Neuronal stem cell (in vitro differentiated cells): ENCODE measurements around the gene CLCC1.

Experiments used
- DNase-seq: peaks from one replicate; pipeline ENCODE4 v3.0.0-alpha.2; 2013; ENCODE audit warnings: low spot score
- H2AFZ ChIP-seq: one replicate; pipeline ENCODE4 v1.6.1; 2013; ENCODE audit warnings: mild to moderate bottlenecking, low read length, inconsistent platforms
- H2AK5ac ChIP-seq: 2 replicates; pipeline ENCODE4 v1.6.1; 2013; ENCODE audit warnings: low read depth, mild to moderate bottlenecking, inconsistent platforms, low read length, moderate library complexity, mixed read lengths
- H2BK120ac ChIP-seq: 2 replicates; pipeline ENCODE4 v1.6.1; 2013; ENCODE audit warnings: low read depth, mild to moderate bottlenecking, inconsistent platforms, low read length, moderate library complexity, mixed read lengths
- H2BK12ac ChIP-seq: one replicate; pipeline ENCODE4 v1.6.1; 2013; ENCODE audit warnings: low read length, inconsistent platforms
- H2BK15ac ChIP-seq: 2 replicates; pipeline ENCODE4 v1.6.1; 2013; ENCODE audit warnings: mild to moderate bottlenecking, low read length, inconsistent platforms, mixed read lengths
- H2BK5ac ChIP-seq: one replicate; pipeline ENCODE4 v1.6.1; 2013; ENCODE audit warnings: inconsistent platforms, mild to moderate bottlenecking, low read length, moderate library complexity
- H3K14ac ChIP-seq: one replicate; pipeline ENCODE4 v1.6.1; 2013; ENCODE audit warnings: low read length, inconsistent platforms
- H3K18ac ChIP-seq: 2 replicates; pipeline ENCODE4 v1.6.1; 2013; ENCODE audit warnings: low read length, inconsistent platforms
- H3K23ac ChIP-seq: 2 replicates; pipeline ENCODE4 v1.6.1; 2013; ENCODE audit warnings: low read depth, mild to moderate bottlenecking, mixed read lengths, low read length, inconsistent platforms; ENCODE audit not compliant: poor library complexity
- H3K27ac ChIP-seq: replicated peaks from 3 replicates; pipeline ENCODE4 v1.5.1; 2013; ENCODE audit warnings: low read length, inconsistent platforms
- H3K27me3 ChIP-seq, 3 experiments: 2 replicates each; pipeline ENCODE4 v1.6.1; 2013; ENCODE audit warnings: low read length in 3 of 3, mild to moderate bottlenecking in 2 of 3, inconsistent platforms in 1 of 3, low read depth in 1 of 3, mixed read lengths in 1 of 3, moderate library complexity in 1 of 3; ENCODE audit not compliant: control insufficient read depth in 3 of 3, insufficient read depth in 3 of 3
- H3K36me3 ChIP-seq, 2 donors: replicated peaks in 1 of 2; 2 replicates each; pipeline ENCODE4 v1.6.1; 2013; ENCODE audit warnings: low read length in 2 of 2; ENCODE audit not compliant: control insufficient read depth in 2 of 2, insufficient read depth in 2 of 2
- H3K4ac ChIP-seq: 2 replicates; pipeline ENCODE4 v1.6.1; 2013; ENCODE audit warnings: inconsistent platforms, mild to moderate bottlenecking, low read length, moderate library complexity
- H3K4me1 ChIP-seq, 2 donors: 1 replicate in 1 of 2; 2 replicates in 1 of 2; pipeline ENCODE4 v1.6.1; 2013; ENCODE audit warnings: low read length in 2 of 2, low read depth in 1 of 2; ENCODE audit not compliant: control insufficient read depth in 2 of 2, insufficient read depth in 1 of 2
- H3K4me2 ChIP-seq: one replicate; pipeline ENCODE4 v1.6.1; 2013; ENCODE audit warnings: mild to moderate bottlenecking, low read length, inconsistent platforms; ENCODE audit not compliant: insufficient read depth, poor library complexity, severe bottlenecking
- H3K4me3 ChIP-seq, 2 donors: 2 replicates each; pipeline ENCODE4 v1.5.1; 2013; ENCODE audit warnings: low read length in 2 of 2, mild to moderate bottlenecking in 2 of 2, inconsistent platforms in 1 of 2, moderate library complexity in 1 of 2
- H3K79me1 ChIP-seq: one replicate; pipeline ENCODE4 v1.6.1; 2013; ENCODE audit warnings: low read depth, mild to moderate bottlenecking, inconsistent platforms, low read length, moderate library complexity
- H3K9ac ChIP-seq: one replicate; pipeline ENCODE4 v1.6.1; 2013; ENCODE audit warnings: mild to moderate bottlenecking, low read depth, low read length, inconsistent platforms; ENCODE audit not compliant: poor library complexity
- H3K9me3 ChIP-seq, 2 donors: replicated peaks in 1 of 2; 2 replicates each; pipeline versions ENCODE3 to v1.6.1; 2013; ENCODE audit warnings: low read length in 2 of 2, mild to moderate bottlenecking in 2 of 2, inconsistent platforms in 1 of 2, low read depth in 1 of 2, mixed read lengths in 1 of 2, moderate library complexity in 1 of 2; ENCODE audit not compliant: control insufficient read depth in 2 of 2, insufficient read depth in 1 of 2
- H4K8ac ChIP-seq: one replicate; pipeline ENCODE4 v1.6.1; 2013; ENCODE audit warnings: low read depth, mild to moderate bottlenecking, inconsistent platforms, low read length, moderate library complexity
- H4K91ac ChIP-seq: one replicate; pipeline ENCODE4 v1.6.1; 2013; ENCODE audit warnings: low read length, low read depth, mild to moderate bottlenecking, inconsistent platforms; ENCODE audit not compliant: poor library complexity
- whole genome bisulfite sequencing, 2 donors: extraction: QIAGEN DNeasy Blood & Tissue Kit; methylation state at CpG; one replicate each; pipeline ENCODE4 v1.1.7; 2013; ENCODE audit warnings: missing lambda C conversion rate in 2 of 2, mixed read lengths in 1 of 2; ENCODE audit not compliant: insufficient read length in 2 of 2, insufficient replicate concordance in 1 of 2; ENCODE audit errors: extremely low coverage in 2 of 2; 5-methylcytosine and 5-hydroxymethylcytosine counted together

The CLCC1 gene

GRCh38 chr1:108961752-108962486 lies 1.4 kb downstream of the CLCC1 start:
- Histone ChIP-seq H3K4me2 (no peak overlapping the region), H3K36me3 (peaks cover 2 to 34% of the 10 kb centered on the region in 2 donors), H2AFZ (no peak overlapping the region), H3K9me3 (no peaks in the 10 kb centered on the region), H2BK12ac (no peak overlapping the region), H3K79me1 (no peaks in the 10 kb centered on the region), H3K4me3 (peak overlapping the region in 1 of 2 donors; percentile 90), H3K27ac (no peak overlapping the region), H2BK15ac (no peak overlapping the region), H2BK120ac (no peak overlapping the region), H3K27me3 (no peaks in the 10 kb centered on the region), H4K8ac (no peak overlapping the region), H2AK5ac (no peak overlapping the region), H3K18ac (no peak overlapping the region), H3K4ac (no peak overlapping the region), H3K9ac (no peak overlapping the region), H4K91ac (no peak overlapping the region), H2BK5ac (no peak overlapping the region), H3K23ac (no peak overlapping the region), H3K4me1 (no peaks in the 10 kb centered on the region), H3K14ac (no peak overlapping the region)
- no CpG with 5 or more reads among the region's 15 CpGs for WGBS, 2 donors
- no peak for DNase-seq

- H3K4me3 ChIP-seq = no peak overlapping the region
- no peak overlapping the region for H2AFZ ChIP-seq
- no peak overlapping the region for H4K91ac ChIP-seq
- H3K79me1 ChIP-seq = no peaks in the 10 kb centered on the region
- H2BK12ac ChIP-seq = no peak overlapping the region
- H3K4ac ChIP-seq = no peak overlapping the region
- no peak overlapping the region for H3K18ac ChIP-seq
- no peak overlapping the region for H3K9ac ChIP-seq
- H2AK5ac ChIP-seq = no peak overlapping the region
- H3K9me3 ChIP-seq = no peaks in the 10 kb centered on the region
- H3K27ac ChIP-seq = no peak overlapping the region
- no peak overlapping the region for H3K14ac ChIP-seq
- H3K4me1 ChIP-seq = no peaks in the 10 kb centered on the region
- no peak overlapping the region for H2BK5ac ChIP-seq
- no peak overlapping the region for H2BK120ac ChIP-seq
- no CpG with 5 or more reads among the region's 9 CpGs for WGBS, 2 donors
- no peak overlapping the region for H3K23ac ChIP-seq
- DNase-seq = no peak
- no peak overlapping the region for H3K4me2 ChIP-seq
- peaks cover 2 to 36% of the 10 kb centered on the region in 2 donors for H3K36me3 ChIP-seq
- no peak overlapping the region for H2BK15ac ChIP-seq
- H4K8ac ChIP-seq = no peak overlapping the region
- no peaks in the 10 kb centered on the region for H3K27me3 ChIP-seq
Measured at GRCh38 chr1:108961198-108961597, 2.1 kb downstream of the CLCC1 start.

DNA sequence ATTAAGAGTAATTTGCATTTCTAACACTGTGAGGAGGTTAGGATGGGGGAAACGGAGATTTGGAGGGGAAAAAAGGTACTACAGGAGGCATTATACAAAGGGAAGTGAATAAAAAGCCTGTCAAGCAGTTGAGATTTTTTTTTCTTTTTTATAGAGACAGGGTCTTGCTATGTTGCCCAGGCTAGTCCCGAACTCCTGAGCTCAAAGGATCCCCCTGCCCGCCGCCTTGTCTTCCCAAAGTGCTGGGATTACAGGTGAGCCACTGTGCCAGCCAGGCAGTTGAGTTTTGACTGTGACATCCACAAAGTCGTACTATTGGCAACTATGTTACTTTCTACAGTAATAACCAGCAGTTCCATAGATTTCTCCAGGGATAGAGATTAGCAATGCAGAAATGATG lies 2.6 kb downstream of the CLCC1 start:
- Histone ChIP-seq H2BK5ac (no peak overlapping the region), H3K4me3 (no peak overlapping the region), H3K4me1 (no peaks in the 10 kb centered on the region), H2BK120ac (no peak overlapping the region), H2BK12ac (no peak overlapping the region), H3K9me3 (no peaks in the 10 kb centered on the region), H2AFZ (no peak overlapping the region), H3K27me3 (no peaks in the 10 kb centered on the region), H3K4me2 (no peak overlapping the region), H4K8ac (no peak overlapping the region), H4K91ac (no peak overlapping the region), H3K9ac (no peak overlapping the region), H3K18ac (no peak overlapping the region), H3K36me3 (peaks cover 2 to 40% of the 10 kb centered on the region in 2 donors), H3K14ac (no peak overlapping the region), H2BK15ac (no peak overlapping the region), H3K23ac (no peak overlapping the region), H2AK5ac (no peak overlapping the region), H3K79me1 (no peaks in the 10 kb centered on the region), H3K4ac (no peak overlapping the region), H3K27ac (no peak overlapping the region)
- WGBS, 2 donors = 100% methylated on average over 1 of the region's 5 CpGs
- no peak for DNase-seq

DNA sequence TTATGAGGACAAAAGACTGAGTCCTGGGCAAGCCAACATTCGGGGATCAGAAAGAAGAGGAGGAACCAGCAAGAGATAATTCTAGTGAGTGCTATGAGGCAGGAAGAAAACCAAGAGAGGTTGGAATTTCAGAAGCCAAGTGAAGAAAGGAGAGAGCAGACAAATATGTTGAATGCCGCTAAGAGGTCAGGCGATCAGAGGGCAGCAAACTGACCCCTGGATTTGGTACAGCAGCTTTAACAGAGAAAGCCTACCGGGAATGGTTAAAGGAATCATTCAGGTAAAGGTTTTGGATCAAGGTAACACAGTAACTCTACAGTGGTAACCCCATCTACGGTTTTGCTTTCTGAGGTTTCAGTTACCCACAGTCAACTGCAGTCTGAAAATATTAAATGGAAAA lies 5.4 kb downstream of the CLCC1 start:
- Histone ChIP-seq H3K27ac (no peak overlapping the region), H4K8ac (no peak overlapping the region), H3K14ac (no peak overlapping the region), H3K4me1 (no peaks in the 10 kb centered on the region), H3K36me3 (peaks cover 2 to 59% of the 10 kb centered on the region in 2 donors), H2AK5ac (no peak overlapping the region), H3K4ac (no peak overlapping the region), H3K18ac (no peak overlapping the region), H2AFZ (no peak overlapping the region), H3K4me2 (no peak overlapping the region), H3K4me3 (no peak overlapping the region), H3K9me3 (no peaks in the 10 kb centered on the region), H3K23ac (no peak overlapping the region), H3K9ac (no peak overlapping the region), H4K91ac (no peak overlapping the region), H3K79me1 (no peaks in the 10 kb centered on the region), H2BK12ac (no peak overlapping the region), H2BK15ac (no peak overlapping the region), H2BK5ac (no peak overlapping the region), H2BK120ac (no peak overlapping the region), H3K27me3 (no peaks in the 10 kb centered on the region)
- no peak for DNase-seq
- WGBS, 2 donors = no CpG with 5 or more reads among the region's 5 CpGs
